Hepatocyte (in vitro differentiated cells): ENCODE data around the gene TMA7.

Source experiments
- EZH2 ChIP-seq: fragments of 200-600 bp; sonication (generic); IDR thresholded peaks from 2 replicates; pipeline ENCODE4 v1.6.1; 2016; ENCODE audit warnings: antibody characterized with exemption, mild to moderate bottlenecking, borderline replicate concordance
- EZH2phosphoT487 ChIP-seq: fragments of 200-600 bp; sonication (generic); IDR thresholded peaks from one replicate; pipeline ENCODE4 v1.6.1; 2018; ENCODE audit warnings: antibody characterized with exemption, mild to moderate bottlenecking, low read depth, moderate library complexity; ENCODE audit not compliant: unreplicated experiment, severe bottlenecking
- TF ChIP-seq, protein P1 (sequence below): fragments of 200-600 bp; sonication (generic); IDR thresholded peaks from 2 replicates; pipeline ENCODE4 v1.5.1; 2016; ENCODE audit warnings: antibody characterized with exemption, mild to moderate bottlenecking; ENCODE audit not compliant: poor library complexity

DNA sequence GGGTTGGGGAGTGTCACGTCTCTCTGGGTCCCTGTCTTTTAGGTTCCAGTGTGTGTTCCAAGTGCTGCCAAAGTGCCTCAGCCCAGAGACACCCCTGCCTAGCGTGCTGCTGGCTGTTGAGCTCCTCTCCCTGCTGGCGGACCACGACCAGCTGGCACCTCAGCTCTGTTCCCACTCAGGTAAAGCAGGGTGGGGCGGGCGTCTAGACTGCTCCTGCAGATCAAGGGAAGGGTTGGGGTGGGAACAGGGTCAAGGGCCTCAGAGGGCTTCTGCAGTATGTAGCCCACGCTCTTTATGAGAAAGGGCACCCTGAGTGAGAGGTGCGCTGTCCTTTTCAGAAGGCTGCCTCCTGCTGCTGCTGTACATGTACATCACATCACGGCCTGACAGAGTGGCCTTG lies 23.6 kb downstream of the TMA7 start:
- TF ChIP-seq, protein P1, sequence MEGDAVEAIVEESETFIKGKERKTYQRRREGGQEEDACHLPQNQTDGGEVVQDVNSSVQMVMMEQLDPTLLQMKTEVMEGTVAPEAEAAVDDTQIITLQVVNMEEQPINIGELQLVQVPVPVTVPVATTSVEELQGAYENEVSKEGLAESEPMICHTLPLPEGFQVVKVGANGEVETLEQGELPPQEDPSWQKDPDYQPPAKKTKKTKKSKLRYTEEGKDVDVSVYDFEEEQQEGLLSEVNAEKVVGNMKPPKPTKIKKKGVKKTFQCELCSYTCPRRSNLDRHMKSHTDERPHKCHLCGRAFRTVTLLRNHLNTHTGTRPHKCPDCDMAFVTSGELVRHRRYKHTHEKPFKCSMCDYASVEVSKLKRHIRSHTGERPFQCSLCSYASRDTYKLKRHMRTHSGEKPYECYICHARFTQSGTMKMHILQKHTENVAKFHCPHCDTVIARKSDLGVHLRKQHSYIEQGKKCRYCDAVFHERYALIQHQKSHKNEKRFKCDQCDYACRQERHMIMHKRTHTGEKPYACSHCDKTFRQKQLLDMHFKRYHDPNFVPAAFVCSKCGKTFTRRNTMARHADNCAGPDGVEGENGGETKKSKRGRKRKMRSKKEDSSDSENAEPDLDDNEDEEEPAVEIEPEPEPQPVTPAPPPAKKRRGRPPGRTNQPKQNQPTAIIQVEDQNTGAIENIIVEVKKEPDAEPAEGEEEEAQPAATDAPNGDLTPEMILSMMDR: no peak
- TF ChIP-seq EZH2: no peak
- TF ChIP-seq EZH2phosphoT487: no peak
